Tibial nerve (tissue), 3 donors: ENCODE measurements around the gene CACNG7.

Experiments used
- POLR2A ChIP-seq, 2 donors: fragments of 450-650 bp; IDR thresholded peaks; one replicate each; pipeline ENCODE4 v1.6.1; 2017; ENCODE audit warnings: antibody characterized with exemption in 2 of 2, mild to moderate bottlenecking in 2 of 2, moderate library complexity in 2 of 2
- TF ChIP-seq, protein P1 (sequence below), 5 experiments: fragments of 200-600 bp in 3 of 5; fragments of 450-650 bp in 2 of 5; sonication (generic) in 3 of 5; IDR thresholded peaks; one replicate each; pipeline ENCODE4 v1.5.1; 2016 to 2019; ENCODE audit warnings: antibody characterized with exemption in 5 of 5, mild to moderate bottlenecking in 3 of 5, moderate library complexity in 2 of 5

DNA sequence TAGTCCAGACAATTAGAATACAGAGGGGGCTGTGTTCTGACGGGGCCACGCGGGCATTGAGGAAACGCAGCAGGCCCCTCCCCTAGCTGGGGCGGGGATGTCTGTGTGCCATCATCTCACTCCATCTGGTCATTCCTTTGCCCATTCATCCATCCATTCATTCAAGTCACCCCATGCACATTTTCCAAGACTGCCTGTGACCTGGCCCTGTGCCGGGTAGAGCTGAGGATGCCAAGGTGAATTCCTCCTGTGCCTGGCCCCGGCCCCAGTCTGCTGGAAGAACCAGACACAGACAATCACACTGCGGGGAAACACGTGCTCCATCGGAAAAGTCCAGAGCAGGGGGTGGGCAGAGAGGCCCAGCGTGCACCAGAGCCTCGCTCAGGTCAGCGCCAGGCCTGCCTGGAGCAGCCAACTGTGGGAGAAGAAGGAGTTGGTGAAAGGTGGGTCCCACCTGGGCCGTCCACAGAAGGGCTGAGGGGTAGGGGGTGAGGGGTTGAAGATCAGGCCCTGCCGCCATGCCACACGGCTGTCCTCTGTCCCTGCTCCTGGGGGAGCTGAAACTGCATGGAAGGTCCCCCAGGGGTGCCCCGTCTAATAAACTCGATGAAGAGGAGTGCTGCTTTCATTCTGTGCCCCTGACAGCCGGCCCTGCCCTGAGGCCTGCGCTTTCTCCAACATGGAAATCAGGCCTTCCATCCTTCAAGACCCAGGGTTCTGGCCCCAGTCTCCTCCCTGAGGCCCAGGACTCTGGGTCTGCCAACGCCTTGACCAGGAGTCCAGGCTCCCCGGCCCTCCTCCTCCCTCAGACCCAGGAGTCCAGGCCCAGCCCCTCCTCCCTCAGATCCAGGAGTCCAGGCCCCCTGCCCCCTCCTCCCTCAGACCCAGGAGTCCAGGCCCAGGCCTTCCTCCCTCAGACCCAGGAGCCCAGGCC lies 80.8 kb downstream of the CACNG7 start:
- TF ChIP-seq POLR2A (IDR thresholded peaks at IDR 0.05) = no peak
- TF ChIP-seq, protein P1, sequence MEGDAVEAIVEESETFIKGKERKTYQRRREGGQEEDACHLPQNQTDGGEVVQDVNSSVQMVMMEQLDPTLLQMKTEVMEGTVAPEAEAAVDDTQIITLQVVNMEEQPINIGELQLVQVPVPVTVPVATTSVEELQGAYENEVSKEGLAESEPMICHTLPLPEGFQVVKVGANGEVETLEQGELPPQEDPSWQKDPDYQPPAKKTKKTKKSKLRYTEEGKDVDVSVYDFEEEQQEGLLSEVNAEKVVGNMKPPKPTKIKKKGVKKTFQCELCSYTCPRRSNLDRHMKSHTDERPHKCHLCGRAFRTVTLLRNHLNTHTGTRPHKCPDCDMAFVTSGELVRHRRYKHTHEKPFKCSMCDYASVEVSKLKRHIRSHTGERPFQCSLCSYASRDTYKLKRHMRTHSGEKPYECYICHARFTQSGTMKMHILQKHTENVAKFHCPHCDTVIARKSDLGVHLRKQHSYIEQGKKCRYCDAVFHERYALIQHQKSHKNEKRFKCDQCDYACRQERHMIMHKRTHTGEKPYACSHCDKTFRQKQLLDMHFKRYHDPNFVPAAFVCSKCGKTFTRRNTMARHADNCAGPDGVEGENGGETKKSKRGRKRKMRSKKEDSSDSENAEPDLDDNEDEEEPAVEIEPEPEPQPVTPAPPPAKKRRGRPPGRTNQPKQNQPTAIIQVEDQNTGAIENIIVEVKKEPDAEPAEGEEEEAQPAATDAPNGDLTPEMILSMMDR (IDR thresholded peaks at IDR 0.05) = no peak
